Measurements from ENCODE around the gene CAMK2A. TPM values are rescaled to one million over a fixed set of nuclear protein-coding genes. Genes with fewer than 3 reads are reported as not detected.
A peak's percentile ranks its signal among the peaks of the same experiment; 100 is the strongest.

Gene CAMK2A
- total RNA-seq, 1 experiment from 2014 or later, result not detected

DNA sequence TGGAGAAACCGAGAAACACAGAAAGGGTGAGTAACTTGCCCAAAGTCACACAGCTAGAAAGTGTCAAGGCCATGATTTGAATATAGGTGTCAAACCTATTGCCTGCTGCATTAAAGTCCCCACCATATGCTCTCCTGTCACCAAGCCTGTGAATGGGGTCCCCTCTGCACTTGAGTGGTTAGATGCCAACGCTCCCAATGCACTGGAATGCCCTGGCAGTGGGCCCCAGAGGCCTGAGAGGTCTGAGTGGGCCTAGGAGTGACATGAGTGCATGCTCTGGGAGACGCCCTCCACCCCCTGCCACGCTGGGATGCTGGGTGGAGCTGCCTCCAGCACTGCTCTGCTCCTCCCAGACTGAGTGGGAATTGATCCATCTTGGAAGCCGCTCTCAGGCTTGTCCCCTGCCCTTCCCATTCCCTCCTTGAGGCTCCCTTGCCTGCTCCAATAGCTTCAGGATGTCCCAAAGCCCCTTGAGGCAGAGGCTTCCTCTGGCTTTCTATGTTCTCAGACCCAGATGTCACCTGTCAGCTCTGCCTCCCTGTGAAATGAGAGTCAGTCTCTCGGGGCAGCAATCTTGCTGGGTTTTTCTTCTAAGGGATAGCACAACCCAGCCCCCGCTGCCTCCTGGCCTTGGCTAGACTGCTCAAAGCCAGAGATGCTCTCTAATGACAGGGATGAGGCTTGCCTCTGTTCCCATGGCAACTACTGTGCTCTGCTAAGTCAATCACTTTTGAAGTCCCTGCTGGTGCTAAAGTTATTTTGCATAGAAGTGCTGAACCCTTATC, 19.7 kb upstream of the CAMK2A start:
- TF ChIP-seq CTCF (IDR thresholded peaks at IDR 0.05; ENCODE audit: unreplicated experiment), result no peak
- H3K9me3 Mint-ChIP-seq (ENCODE audit: low read depth, unreplicated experiment), result no peaks in the 10 kb centered on the region
- CTCF ChIA-PET, result interaction anchor here (0.8 kb wide), 1 partner anchor 58 kb away, joined by 3 read pairs; no protein-coding TSS in a partner anchor
- peaks cover 45% of the 10 kb centered on the region for H3K4me1 Mint-ChIP-seq (ENCODE audit: low read depth, unreplicated experiment)
- DNase-seq, result no peak
- H3K4me3 Mint-ChIP-seq (ENCODE audit: low read depth, unreplicated experiment), result no peak overlapping the region
- no peaks in the 10 kb centered on the region for H3K27me3 Mint-ChIP-seq (ENCODE audit: unreplicated experiment)
- no TSS peak for BruUV-seq (replicated peaks)
- intact Hi-C loops (cut with micrococcal nuclease; ENCODE audit: unreplicated experiment), result no loop called here
- no peaks in the 10 kb centered on the region for H3K36me3 Mint-ChIP-seq (ENCODE audit: insufficient read depth, unreplicated experiment)
- peak overlapping the region; percentile 14 for H3K27ac Mint-ChIP-seq (ENCODE audit: unreplicated experiment)

- H3K27me3 Mint-ChIP-seq (ENCODE audit: unreplicated experiment), result no peaks in the 10 kb centered on the region
Observed at GRCh38 chr5:150307617-150308426, 18.2 kb upstream of the CAMK2A start.

DNA sequence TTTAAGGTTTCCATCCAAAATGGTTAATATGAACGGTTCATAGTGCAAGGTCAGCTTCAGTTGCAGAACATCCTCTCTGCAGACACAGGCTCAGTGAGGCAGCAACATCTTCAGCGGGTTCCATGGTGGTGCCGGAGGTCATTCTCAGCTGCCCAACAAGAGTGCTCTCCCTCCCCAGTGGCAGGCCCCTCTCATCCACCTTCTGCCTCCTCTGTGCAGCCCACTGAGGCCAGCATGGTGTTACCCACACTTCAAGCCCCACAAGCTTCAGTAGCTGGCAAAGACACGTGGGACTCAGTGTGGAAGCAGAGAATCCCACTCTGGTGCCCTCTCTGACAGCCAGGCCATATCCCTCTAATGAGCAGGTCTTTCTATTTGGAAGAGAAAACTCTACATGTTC, 17.2 kb upstream of the CAMK2A start:
- peaks cover 6% of the 10 kb centered on the region for H3K36me3 Mint-ChIP-seq (ENCODE audit: insufficient read depth, unreplicated experiment)
- no TSS peak for BruUV-seq (replicated peaks)
- CTCF ChIA-PET, result no interaction called here
- DNase-seq, result no peak
- no peak overlapping the region for H3K4me3 Mint-ChIP-seq (ENCODE audit: low read depth, unreplicated experiment)
- peaks cover 45% of the 10 kb centered on the region for H3K4me1 Mint-ChIP-seq (ENCODE audit: low read depth, unreplicated experiment)
- TF ChIP-seq CTCF (IDR thresholded peaks at IDR 0.05; ENCODE audit: unreplicated experiment), result no peak
- H3K27me3 Mint-ChIP-seq (ENCODE audit: unreplicated experiment), result no peaks in the 10 kb centered on the region
- intact Hi-C loops (cut with micrococcal nuclease; ENCODE audit: unreplicated experiment), result no loop called here
- no peaks in the 10 kb centered on the region for H3K9me3 Mint-ChIP-seq (ENCODE audit: low read depth, unreplicated experiment)
- no peak overlapping the region for H3K27ac Mint-ChIP-seq (ENCODE audit: unreplicated experiment)

More at GRCh38 chr5:150307617-150308426, 18.2 kb upstream of the CAMK2A start:
- no TSS peak for BruUV-seq (replicated peaks)
- TF ChIP-seq CTCF (IDR thresholded peaks at IDR 0.05; ENCODE audit: unreplicated experiment), result no peak
- CTCF ChIA-PET, result interaction anchor here (1.0 to 1.4 kb wide), 2 partner anchors 9 to 17 kb away, joined by 3 read pairs; no protein-coding TSS in a partner anchor
- intact Hi-C loops (cut with micrococcal nuclease; ENCODE audit: unreplicated experiment), result no loop called here
- H3K36me3 Mint-ChIP-seq (ENCODE audit: insufficient read depth, unreplicated experiment), result peaks cover under 1% of the 10 kb centered on the region
- no peak overlapping the region for H3K4me3 Mint-ChIP-seq (ENCODE audit: low read depth, unreplicated experiment)
- DNase-seq, result peak; percentile 40
- H3K9me3 Mint-ChIP-seq (ENCODE audit: low read depth, unreplicated experiment), result no peaks in the 10 kb centered on the region
- peaks cover 45% of the 10 kb centered on the region for H3K4me1 Mint-ChIP-seq (ENCODE audit: low read depth, unreplicated experiment)
- no peak overlapping the region for H3K27ac Mint-ChIP-seq (ENCODE audit: unreplicated experiment)

DNA sequence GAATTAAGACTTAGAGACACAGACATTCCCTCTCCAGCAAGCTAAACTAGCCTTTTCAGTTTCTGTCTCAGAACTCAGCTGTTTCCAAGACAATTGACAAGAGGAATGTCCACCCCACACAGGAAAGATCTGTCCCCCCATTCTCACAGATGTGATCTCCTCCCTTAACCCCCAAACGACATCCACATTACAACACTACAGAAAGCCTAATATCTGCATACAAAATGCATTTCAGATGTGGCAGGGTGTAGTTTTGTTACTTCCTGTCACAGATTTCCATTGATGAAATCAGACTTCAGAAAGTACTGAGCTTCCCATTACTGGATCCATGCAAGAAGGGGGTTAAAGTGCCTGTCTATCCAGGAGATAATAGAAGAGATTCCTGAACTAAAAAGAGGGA, 16.0 kb upstream of the CAMK2A start:
- BruUV-seq (replicated peaks), result no TSS peak
- Mint-ChIP-seq H3K36me3 (ENCODE audit: insufficient read depth, unreplicated experiment) (peaks cover 6% of the 10 kb centered on the region), H3K4me3 (ENCODE audit: low read depth, unreplicated experiment) (no peak overlapping the region), H3K27me3 (ENCODE audit: unreplicated experiment) (no peaks in the 10 kb centered on the region), H3K9me3 (ENCODE audit: low read depth, unreplicated experiment) (no peaks in the 10 kb centered on the region), H3K27ac (ENCODE audit: unreplicated experiment) (peak overlapping the region; percentile 5), H3K4me1 (ENCODE audit: low read depth, unreplicated experiment) (peaks cover 37% of the 10 kb centered on the region)
- no peak for TF ChIP-seq CTCF (IDR thresholded peaks at IDR 0.05; ENCODE audit: unreplicated experiment)
- intact Hi-C loops (cut with micrococcal nuclease; ENCODE audit: unreplicated experiment), result no loop called here
- CTCF ChIA-PET, result interaction anchor here (0.7 kb wide), 1 partner anchor 1477 kb away, joined by 3 read pairs; no protein-coding TSS in a partner anchor
- no peak for DNase-seq
